Embryonic facial prominence (tissue), 1 donor: ENCODE data around the gene GRK5.

ENCODE experiments used
- DNase-seq: peaks from one replicate; pipeline ENCODE4 v3.0.0-alpha.2; 2016; ENCODE audit errors: extremely low spot score

Gene GRK5

GRCh38 chr10:119377958-119378736 is 170.8 kb downstream of the GRK5 start:
- DNase-seq: no peak

GRCh38 chr10:119378737-119379067 is 171.3 kb downstream of the GRK5 start:
- DNase-seq: no peak

GRCh38 chr10:119379466-119380071 is 172.2 kb downstream of the GRK5 start:
- DNase-seq: no peak

- DNase-seq: no peak
Observed at GRCh38 chr10:119383174-119383856, 175.9 kb downstream of the GRK5 start.

GRCh38 chr10:119384127-119384526 is 176.8 kb downstream of the GRK5 start:
- DNase-seq: no peak

GRCh38 chr10:119386666-119387065 is 179.3 kb downstream of the GRK5 start:
- DNase-seq: no peak

- no peak for DNase-seq
Observed at GRCh38 chr10:119388849-119389345, 181.5 kb downstream of the GRK5 start.

- DNase-seq: no peak
Observed at GRCh38 chr10:119391440-119392251, 184.3 kb downstream of the GRK5 start.

GRCh38 chr10:119393019-119393418 is 185.6 kb downstream of the GRK5 start:
- no peak for DNase-seq

- no peak for DNase-seq
Observed at GRCh38 chr10:119393421-119393820, 186.1 kb downstream of the GRK5 start.

- DNase-seq: no peak
Observed at GRCh38 chr10:119393845-119394244, 186.5 kb downstream of the GRK5 start.

GRCh38 chr10:119394657-119395279 is 187.4 kb downstream of the GRK5 start:
- DNase-seq: no peak

GRCh38 chr10:119395280-119396007 is 188.1 kb downstream of the GRK5 start:
- DNase-seq: no peak

GRCh38 chr10:119396008-119396708 is 188.8 kb downstream of the GRK5 start:
- DNase-seq: no peak

- DNase-seq: no peak
Observed at GRCh38 chr10:119396709-119397071, 189.3 kb downstream of the GRK5 start.

- no peak for DNase-seq
Observed at GRCh38 chr10:119397416-119397815, 190.0 kb downstream of the GRK5 start.

GRCh38 chr10:119398996-119399395 is 191.6 kb downstream of the GRK5 start:
- no peak for DNase-seq

- DNase-seq: no peak
Observed at GRCh38 chr10:119399466-119399865, 192.1 kb downstream of the GRK5 start.

- DNase-seq: no peak
Observed at GRCh38 chr10:119401671-119402395, 194.5 kb downstream of the GRK5 start.

- DNase-seq: no peak
Observed at GRCh38 chr10:119403921-119404320, 196.6 kb downstream of the GRK5 start.
